Medulla oblongata (tissue), 1 donor: ENCODE measurements around the gene NMBR.
"Not testable (repeated sequence)": the region's sequence is repeated elsewhere in the genome, so short reads cannot be mapped to it uniquely, and the experiment has no call there.

ENCODE experiments used
- DNase-seq: peaks from one replicate; pipeline ENCODE4 v3.0.0-alpha.2; 2015; ENCODE audit errors: extremely low spot score

NMBR gene

GRCh38 chr6:142058551-142059290 is 88.2 kb downstream of the NMBR start:
- DNase-seq = no peak

- no peak for DNase-seq
Observed at GRCh38 chr6:142055219-142055618, 91.7 kb downstream of the NMBR start.

GRCh38 chr6:142051404-142051803 is 95.5 kb downstream of the NMBR start:
- DNase-seq = no peak

- DNase-seq = no peak
Observed at GRCh38 chr6:142048593-142048980, 98.3 kb downstream of the NMBR start.

- no peak for DNase-seq
Observed at GRCh38 chr6:142047934-142048592, 98.9 kb downstream of the NMBR start.

GRCh38 chr6:142045380-142046278 is 101.3 kb downstream of the NMBR start:
- DNase-seq = no peak

- DNase-seq = no peak
Observed at GRCh38 chr6:142035890-142036289, 111.0 kb downstream of the NMBR start.

- no peak for DNase-seq
Observed at GRCh38 chr6:142031035-142031434, 115.9 kb downstream of the NMBR start.

- DNase-seq = no peak
Observed at GRCh38 chr6:142030115-142030619, 116.8 kb downstream of the NMBR start.

GRCh38 chr6:142028527-142028926 is 118.4 kb downstream of the NMBR start:
- no peak for DNase-seq

GRCh38 chr6:142027804-142028203 is 119.1 kb downstream of the NMBR start:
- DNase-seq = not testable (repeated sequence)

GRCh38 chr6:142027074-142027473 is 119.8 kb downstream of the NMBR start:
- DNase-seq = no peak

GRCh38 chr6:142026471-142026870 is 120.5 kb downstream of the NMBR start:
- no peak for DNase-seq
